Pancreas (tissue), 10 donors: ENCODE data around the gene NKPD1. TPM values are rescaled to one million over a fixed set of nuclear protein-coding genes. Genes with fewer than 3 reads are reported as not detected.

Source experiments
- ATAC-seq, 4 donors: fragments of 200-7000 bp; cut with Tn5 transposase; one replicate each; pipeline versions ENCODE4 v1.8.0 to v1.9.1; 2020; ENCODE audit warnings: mild to moderate bottlenecking in 4 of 4, moderate library complexity in 4 of 4
- DNase-seq, 6 donors: peaks; one replicate each; pipeline ENCODE4 v3.0.0-alpha.2; 2020
- FAIRE-seq: peaks from 2 replicates; lab custom pipeline; 2012; peaks lifted over from hg19 to GRCh38; lab: Jason Lieb, UNC
- H3K27ac ChIP-seq, 4 donors: fragments of 200-600 bp; sonication (generic); 1 replicate in 3 of 4; 2 replicates in 1 of 4; pipeline versions ENCODE4 v1.5.0 to v1.8.0; 2020
- H3K27me3 ChIP-seq, 4 donors: fragments of 200-600 bp; one replicate each; pipeline ENCODE4 v1.8.0; 2021
- H3K36me3 ChIP-seq, 3 donors: fragments of 200-600 bp; sonication (generic) in 1 of 3; one replicate each; pipeline versions ENCODE4 v1.5.0 to v1.8.0; 2020 to 2021
- H3K4me1 ChIP-seq, 3 donors: fragments of 200-600 bp; one replicate each; pipeline ENCODE4 v1.8.0; 2021
- H3K4me3 ChIP-seq, 4 donors: fragments of 200-600 bp; sonication (generic) in 2 of 4; one replicate each; pipeline versions ENCODE4 v1.5.0 to v1.8.0; 2020 to 2021
- H3K9me3 ChIP-seq, 4 donors: fragments of 200-600 bp; one replicate each; pipeline ENCODE4 v1.8.0; 2021
- WGBS, 2 donors: extraction: QIAGEN DNeasy Blood & Tissue Kit; methylation state at CpG; one replicate each; pipeline ENCODE4 v1.1.7; 2013; 5-methylcytosine and 5-hydroxymethylcytosine counted together
- intact Hi-C, 3 donors: fragments of 100-400 bp; cut with DNase I; formaldehyde crosslinking; loops; one replicate each; pipeline versions ENCODE4 v1.11.1 to v1.14.2; 2022
- polyA plus RNA-seq, 2 donors: library from polyadenylated mRNA; stranded (reverse); fragments of 200-250 nt; gene quantifications; one replicate each; pipeline ENCODE4 v1.2.3, GENCODE V29; 2013
- total RNA-seq, 6 donors: library from RNA; stranded (reverse); fragmentation: NEBNext Ultra II Directional in 4 of 6; extraction: Animal tissue kit (Norgen Biotek cat#: 25700) in 4 of 6; gene quantifications; one replicate each; pipeline versions ENCODE4 v1.2.1 to v1.2.4, GENCODE V29; 2021 to 2023
- TF ChIP-seq, protein P1 (sequence below), 4 donors: fragments of 200-600 bp; sonication (generic) in 3 of 4; IDR thresholded peaks; one replicate each; pipeline versions ENCODE4 v1.5.0 to v1.8.0; 2021; ENCODE audit warnings: antibody characterized with exemption in 4 of 4
- donor health status: healthy with polysubstance abuse.
- donor health status: DM: no; HTN: no; CAD: no; lungs with moderate emphysema.
- donor health status: DM: no; HTN: no; CAD: no.
- donor health status: control.
- donor health status: control.
- donor health status: Bipolar disorder and iron deficiency.
- donor health status: DM: yes; HTN: yes; CAD: no.
- donor health status: DM: no; HTN: no; CAD: no.
- donor health status: DM: no; HTN: no; CAD: no.
- donor health status: DM: yes; HTN: yes; CAD: no.

NKPD1 gene
- total and polyA plus RNA-seq, 8 donors = 0.03 to 0.33 (median 0.14) TPM; not detected in 4

DNA sequence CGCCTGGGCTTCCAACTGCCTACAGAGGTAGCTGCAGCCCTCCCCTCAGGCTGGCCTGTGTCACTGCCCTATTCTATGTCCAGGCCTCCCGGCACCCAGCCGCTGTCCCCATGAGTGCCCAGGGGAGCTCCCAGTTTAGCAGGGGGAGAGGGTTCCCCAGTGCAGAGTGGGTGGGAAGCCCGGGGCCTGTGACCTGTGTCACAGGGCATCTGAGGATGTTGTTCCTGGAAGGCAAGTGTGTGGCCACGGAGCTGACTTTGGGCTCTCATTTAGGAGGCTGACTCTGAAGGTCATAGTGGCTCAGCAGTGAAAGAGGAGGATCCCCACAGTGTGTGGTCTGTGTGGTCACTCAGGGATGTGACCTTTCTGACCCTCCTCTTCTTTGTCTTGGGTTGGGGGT is 42.7 kb downstream of the NKPD1 start:
- no peaks in the 10 kb centered on the region for H3K9me3 ChIP-seq
- no peak for FAIRE-seq
- no peak overlapping the region for H3K27ac ChIP-seq
- no peak for DNase-seq
- H3K4me3 ChIP-seq = no peak overlapping the region
- H3K36me3 ChIP-seq = no peaks in the 10 kb centered on the region
- TF ChIP-seq, protein P1, sequence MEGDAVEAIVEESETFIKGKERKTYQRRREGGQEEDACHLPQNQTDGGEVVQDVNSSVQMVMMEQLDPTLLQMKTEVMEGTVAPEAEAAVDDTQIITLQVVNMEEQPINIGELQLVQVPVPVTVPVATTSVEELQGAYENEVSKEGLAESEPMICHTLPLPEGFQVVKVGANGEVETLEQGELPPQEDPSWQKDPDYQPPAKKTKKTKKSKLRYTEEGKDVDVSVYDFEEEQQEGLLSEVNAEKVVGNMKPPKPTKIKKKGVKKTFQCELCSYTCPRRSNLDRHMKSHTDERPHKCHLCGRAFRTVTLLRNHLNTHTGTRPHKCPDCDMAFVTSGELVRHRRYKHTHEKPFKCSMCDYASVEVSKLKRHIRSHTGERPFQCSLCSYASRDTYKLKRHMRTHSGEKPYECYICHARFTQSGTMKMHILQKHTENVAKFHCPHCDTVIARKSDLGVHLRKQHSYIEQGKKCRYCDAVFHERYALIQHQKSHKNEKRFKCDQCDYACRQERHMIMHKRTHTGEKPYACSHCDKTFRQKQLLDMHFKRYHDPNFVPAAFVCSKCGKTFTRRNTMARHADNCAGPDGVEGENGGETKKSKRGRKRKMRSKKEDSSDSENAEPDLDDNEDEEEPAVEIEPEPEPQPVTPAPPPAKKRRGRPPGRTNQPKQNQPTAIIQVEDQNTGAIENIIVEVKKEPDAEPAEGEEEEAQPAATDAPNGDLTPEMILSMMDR (IDR thresholded peaks at IDR 0.05) = no peak
- peak in 1 of 4 donors; percentile 4 for ATAC-seq
- H3K27me3 ChIP-seq = no peaks in the 10 kb centered on the region
- H3K4me1 ChIP-seq = peaks cover 0 to 16% (median 13%) of the 10 kb centered on the region in 3 donors
- 76 to 78% methylated on average over 5 of the region's 5 CpGs for WGBS, 2 donors
- intact Hi-C loops = no loop called here

DNA sequence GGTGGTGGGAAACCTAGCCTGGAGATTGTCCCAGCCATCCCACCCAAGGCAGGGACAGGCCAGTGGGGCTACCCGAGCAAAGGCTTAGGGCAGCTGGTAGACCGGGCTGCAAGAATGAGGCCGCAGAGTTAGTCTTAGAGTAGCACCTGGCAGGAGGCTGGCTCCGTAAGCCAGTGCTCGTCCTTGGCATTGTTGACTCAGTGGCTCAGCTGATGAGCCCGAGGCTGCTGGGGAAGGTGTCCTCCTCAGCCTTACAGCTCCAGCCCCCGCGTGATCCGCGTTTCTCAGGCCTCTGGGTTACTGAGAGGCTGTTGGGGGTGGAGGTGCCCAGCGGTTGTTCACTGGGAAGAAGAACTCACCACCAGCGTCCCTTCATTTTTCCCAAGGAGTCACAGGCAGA is 43.1 kb downstream of the NKPD1 start:
- Histone ChIP-seq H3K27me3 (no peaks in the 10 kb centered on the region), H3K27ac (no peak overlapping the region), H3K4me3 (no peak overlapping the region), H3K4me1 (peaks cover 0 to 16% (median 15%) of the 10 kb centered on the region in 3 donors), H3K36me3 (no peaks in the 10 kb centered on the region), H3K9me3 (no peaks in the 10 kb centered on the region)
- 31 to 39% methylated on average over 12 of the region's 12 CpGs for WGBS, 2 donors
- TF ChIP-seq, protein P1 (IDR thresholded peaks at IDR 0.05) = no peak
- ATAC-seq (peak; percentile 29 to 58 (median 47)), DNase-seq (no peak), FAIRE-seq (no peak)
- intact Hi-C loops = no loop called here

DNA sequence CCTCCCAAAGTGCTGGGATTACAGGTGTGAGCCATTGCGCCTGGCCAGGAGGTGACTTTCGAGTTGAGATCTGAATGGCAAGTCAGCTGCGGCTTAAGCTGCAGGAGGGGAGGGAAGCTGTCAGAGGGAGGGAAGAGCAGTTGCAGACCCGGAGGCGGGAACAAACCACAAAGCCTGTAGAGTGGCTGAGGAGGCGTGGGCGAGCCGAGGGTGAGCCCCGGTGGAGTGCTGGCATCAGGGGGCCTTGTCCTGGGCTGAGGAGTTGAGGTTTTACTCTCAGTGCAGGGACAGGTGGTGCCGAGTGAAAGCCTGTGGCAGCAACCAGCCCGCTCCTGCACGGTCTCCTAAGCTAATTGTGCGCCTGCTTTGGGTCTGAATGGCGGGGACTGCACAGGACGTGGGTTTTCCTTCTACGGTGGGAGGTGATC is 43.6 kb downstream of the NKPD1 start:
- peaks cover 0 to 16% (median 15%) of the 10 kb centered on the region in 3 donors for H3K4me1 ChIP-seq

DNA sequence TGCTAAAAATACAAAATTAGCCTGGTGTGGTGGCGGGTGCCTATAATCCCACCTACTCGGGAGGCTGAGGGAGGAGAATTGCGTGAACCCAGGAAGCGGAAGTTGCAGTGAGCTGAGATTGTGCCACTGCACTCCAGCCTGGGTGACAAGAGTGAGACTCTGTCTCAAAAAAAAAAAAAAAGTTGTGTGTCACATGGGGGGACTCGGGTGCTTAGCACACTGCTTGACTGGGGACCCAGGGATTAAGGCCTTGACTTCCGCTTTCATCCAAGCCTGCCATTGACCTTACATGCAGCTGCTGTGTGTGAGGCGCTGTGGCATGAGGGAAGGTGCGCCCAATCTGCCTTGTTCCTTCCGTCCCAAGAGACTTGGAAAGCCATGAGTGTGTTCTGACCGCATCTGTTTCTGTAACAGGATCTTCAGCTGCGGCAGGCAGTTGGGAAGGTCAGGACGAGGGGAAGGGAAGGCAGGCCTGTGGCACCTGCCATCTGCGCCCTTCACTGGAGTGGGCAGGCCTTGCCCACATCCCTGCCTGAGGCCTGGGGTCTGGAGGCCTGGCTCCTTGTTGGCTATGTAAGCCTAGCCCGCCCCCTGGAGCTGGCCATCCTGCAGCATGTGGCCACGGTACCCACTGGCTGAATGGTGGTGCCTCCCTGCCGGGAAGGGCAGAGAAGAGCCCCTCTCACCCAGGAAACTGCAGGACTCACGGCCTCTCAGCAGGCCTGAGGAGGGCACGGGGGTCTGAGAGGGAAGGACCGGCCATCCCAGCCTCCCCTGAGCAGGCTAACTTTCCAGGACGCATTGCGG is 44.8 kb downstream of the NKPD1 start:
- peaks cover 0 to 16% (median 15%) of the 10 kb centered on the region in 3 donors for H3K4me1 ChIP-seq
- no peaks in the 10 kb centered on the region for H3K27me3 ChIP-seq
- no peaks in the 10 kb centered on the region for H3K9me3 ChIP-seq
- H3K36me3 ChIP-seq = no peaks in the 10 kb centered on the region
- WGBS, 2 donors = 95 to 96% methylated on average over 21 of the region's 21 CpGs
- no peak for ATAC-seq
- no peak overlapping the region for H3K4me3 ChIP-seq
- no peak for DNase-seq
- TF ChIP-seq, protein P1 (IDR thresholded peaks at IDR 0.05) = no peak
- FAIRE-seq = no peak
- H3K27ac ChIP-seq = no peak overlapping the region
- intact Hi-C loops = no loop called here

More for the DNA sequence above, 43.6 kb downstream of the NKPD1 start:
- DNase-seq = no peak
- ATAC-seq = peak in 2 of 4 donors; percentile 5
- intact Hi-C loops = no loop called here
- WGBS, 2 donors = 75 to 78% methylated on average over 16 of the region's 16 CpGs
- TF ChIP-seq, protein P1 (IDR thresholded peaks at IDR 0.05) = no peak
- Histone ChIP-seq H3K27me3 (no peaks in the 10 kb centered on the region), H3K27ac (no peak overlapping the region), H3K36me3 (no peaks in the 10 kb centered on the region), H3K9me3 (no peaks in the 10 kb centered on the region), H3K4me3 (no peak overlapping the region)
- FAIRE-seq = no peak

DNA sequence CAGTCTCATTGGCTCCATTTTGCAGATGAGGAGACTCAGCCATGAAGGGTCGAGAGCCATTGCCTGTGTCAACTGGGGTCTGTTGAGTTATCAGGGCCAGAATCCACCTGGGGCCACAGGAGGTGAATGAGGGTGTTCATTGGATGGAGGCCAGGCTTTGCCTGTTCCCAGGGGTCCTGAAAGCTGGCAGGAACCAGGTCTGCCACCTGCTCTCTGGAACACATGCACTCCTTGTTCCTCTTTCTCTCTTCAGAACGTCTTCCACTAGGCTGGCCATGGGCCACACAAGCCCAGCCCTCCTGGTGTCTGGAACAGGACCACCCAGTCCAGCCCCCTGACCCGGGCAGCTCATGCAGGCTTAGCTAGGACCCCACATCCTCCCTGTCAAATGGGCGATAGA is 46.7 kb downstream of the NKPD1 start:
- intact Hi-C loops = no loop called here
- H3K9me3 ChIP-seq = no peaks in the 10 kb centered on the region
- H3K4me1 ChIP-seq = peaks cover 0 to 16% (median 15%) of the 10 kb centered on the region in 3 donors
- 89% methylated on average over 4 of the region's 4 CpGs for WGBS, 2 donors
- ATAC-seq (no peak), FAIRE-seq (no peak), DNase-seq (no peak)
- TF ChIP-seq, protein P1 (IDR thresholded peaks at IDR 0.05) = no peak
- no peaks in the 10 kb centered on the region for H3K27me3 ChIP-seq
- no peaks in the 10 kb centered on the region for H3K36me3 ChIP-seq
- H3K4me3 ChIP-seq = no peak overlapping the region
- peak overlapping the region in 1 of 4 donors; percentile 28 for H3K27ac ChIP-seq
